ENCODE results near the gene HAPSTR1. TPM values are rescaled to one million over a fixed set of nuclear protein-coding genes. Genes with fewer than 3 reads are reported as not detected.

The HAPSTR1 gene
- polyA plus RNA-seq, 2 donors: 11.4 to 14.2 TPM

DNA sequence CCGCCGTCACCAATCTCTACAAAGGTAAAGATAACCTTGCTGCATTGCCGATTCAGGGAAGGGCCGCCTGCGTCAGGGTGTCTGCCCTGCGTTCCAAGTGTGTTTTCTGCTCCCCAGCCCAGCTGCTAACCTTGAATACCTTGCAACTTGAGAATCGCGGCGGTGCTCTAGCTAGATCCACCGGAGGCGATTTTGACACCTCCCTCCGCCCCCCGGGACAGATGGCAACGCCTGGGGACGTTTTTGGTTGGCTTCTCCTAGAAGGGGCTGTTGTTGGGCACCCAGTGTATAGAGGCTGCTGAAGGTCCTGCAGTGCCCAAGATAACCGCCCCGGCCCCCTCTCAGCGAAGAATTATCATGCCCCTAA, 1.5 kb downstream of the HAPSTR1 start:
- H3K4me3 ChIP-seq (ENCODE audit: low read depth in 1 of 2, low read length in 2 of 2): peak overlapping the region; percentile 95 to 99
- H3K4me1 ChIP-seq (ENCODE audit: control insufficient read depth in 2 of 2, insufficient read depth in 2 of 2, low read length in 1 of 2): peaks cover 0 to 10% of the 10 kb centered on the region in 2 donors
- peak overlapping the region; percentile 97 to 99 for H3K27ac ChIP-seq (ENCODE audit: low read depth in 2 of 2, low read length in 1 of 2)
- H3K9me3 ChIP-seq (ENCODE audit: control insufficient read depth in 2 of 2, insufficient read depth in 1 of 2, low read depth in 1 of 2, low read length in 1 of 2): no peaks in the 10 kb centered on the region
- H3K36me3 ChIP-seq (ENCODE audit: control insufficient read depth in 2 of 2, insufficient read depth in 2 of 2, low read length in 1 of 2): peaks cover 3 to 4% of the 10 kb centered on the region in 2 donors
- H3K27me3 ChIP-seq (ENCODE audit: control insufficient read depth in 1 of 2, insufficient read depth in 2 of 2, low read length in 2 of 2): no peaks in the 10 kb centered on the region
- 2% methylated on average over 18 of the region's 18 CpGs for WGBS, 2 donors

DNA sequence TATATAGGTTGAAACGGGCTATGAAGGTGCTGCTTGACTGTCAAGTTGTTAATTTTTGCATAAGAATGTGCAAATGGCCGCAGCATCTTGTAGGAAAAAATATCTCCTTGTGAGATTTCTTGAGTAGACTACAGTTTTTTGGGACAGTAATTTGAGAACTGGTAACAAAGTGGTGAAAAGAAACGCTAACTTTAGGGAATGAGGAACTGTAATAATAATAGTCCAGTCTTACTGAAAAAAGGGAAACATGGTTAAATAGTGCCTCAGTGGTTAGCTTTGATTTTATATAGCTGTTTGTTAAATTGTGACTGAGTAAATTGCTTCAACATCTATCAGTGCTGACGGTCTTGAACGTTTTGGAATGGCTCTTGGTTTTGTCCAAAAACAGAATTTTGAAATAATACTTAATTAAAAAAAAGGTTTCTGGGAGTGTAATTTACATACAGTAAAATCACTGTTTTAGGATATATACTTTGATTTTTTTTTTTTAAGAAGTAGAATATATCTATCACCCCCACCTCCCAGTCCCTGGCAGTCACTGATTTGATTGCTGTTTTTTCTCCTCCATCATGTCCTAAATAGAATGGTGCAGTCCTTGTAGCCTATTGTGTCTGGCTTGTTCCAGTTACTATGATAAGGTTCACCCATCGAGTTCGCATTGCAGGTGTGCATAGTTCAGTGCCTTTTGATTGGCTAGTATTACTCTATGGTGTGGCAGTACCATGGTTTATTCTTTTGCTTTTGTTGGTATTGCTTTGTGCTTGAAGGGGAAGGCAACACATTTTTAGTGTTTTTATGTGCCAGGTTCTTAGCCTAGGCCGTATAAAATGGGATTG, 2.8 kb downstream of the HAPSTR1 start:
- peaks cover 0 to 14% of the 10 kb centered on the region in 2 donors for H3K4me1 ChIP-seq (ENCODE audit: control insufficient read depth in 2 of 2, insufficient read depth in 2 of 2, low read length in 1 of 2)
- H3K27ac ChIP-seq (ENCODE audit: low read depth in 2 of 2, low read length in 1 of 2): peak overlapping the region in 1 of 2 donors; percentile 26
- WGBS, 2 donors: 19 to 22% methylated on average over 8 of the region's 8 CpGs
- H3K27me3 ChIP-seq (ENCODE audit: control insufficient read depth in 1 of 2, insufficient read depth in 2 of 2, low read length in 2 of 2): no peaks in the 10 kb centered on the region
- H3K4me3 ChIP-seq (ENCODE audit: low read depth in 1 of 2, low read length in 2 of 2): peak overlapping the region in 1 of 2 donors; percentile 95
- H3K36me3 ChIP-seq (ENCODE audit: control insufficient read depth in 2 of 2, insufficient read depth in 2 of 2, low read length in 1 of 2): peaks cover 3 to 4% of the 10 kb centered on the region in 2 donors
- no peaks in the 10 kb centered on the region for H3K9me3 ChIP-seq (ENCODE audit: control insufficient read depth in 2 of 2, insufficient read depth in 1 of 2, low read depth in 1 of 2, low read length in 1 of 2)

DNA sequence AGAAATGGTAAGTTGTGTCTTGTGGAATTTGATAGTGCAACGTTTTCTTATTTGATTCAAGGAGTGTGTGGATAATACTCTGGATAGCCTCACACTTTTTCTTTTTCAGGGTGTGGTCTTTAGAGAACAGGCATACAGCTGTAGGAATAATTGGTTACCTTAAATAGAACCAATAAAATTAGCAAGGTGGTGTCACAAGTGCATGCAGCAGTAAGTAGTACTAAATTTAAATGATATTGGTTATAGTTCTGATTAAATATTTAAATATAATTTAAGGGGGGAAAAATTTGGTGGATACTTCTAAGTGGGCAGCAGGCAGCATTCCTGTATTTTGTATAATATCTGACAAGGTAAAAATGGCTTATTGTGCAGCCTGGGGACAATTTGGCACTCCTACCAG, 3.7 kb downstream of the HAPSTR1 start:
- Histone ChIP-seq H3K27ac (ENCODE audit: low read depth in 2 of 2, low read length in 1 of 2) (no peak overlapping the region), H3K4me1 (ENCODE audit: control insufficient read depth in 2 of 2, insufficient read depth in 2 of 2, low read length in 1 of 2) (peaks cover 0 to 17% of the 10 kb centered on the region in 2 donors), H3K4me3 (ENCODE audit: low read depth in 1 of 2, low read length in 2 of 2) (peak overlapping the region in 1 of 2 donors; percentile 95), H3K9me3 (ENCODE audit: control insufficient read depth in 2 of 2, insufficient read depth in 1 of 2, low read depth in 1 of 2, low read length in 1 of 2) (no peaks in the 10 kb centered on the region), H3K36me3 (ENCODE audit: control insufficient read depth in 2 of 2, insufficient read depth in 2 of 2, low read length in 1 of 2) (peaks cover 3 to 4% of the 10 kb centered on the region in 2 donors), H3K27me3 (ENCODE audit: control insufficient read depth in 1 of 2, insufficient read depth in 2 of 2, low read length in 2 of 2) (no peaks in the 10 kb centered on the region)
- WGBS, 2 donors: 2 to 8% methylated on average over 1 of the region's 1 CpG

DNA sequence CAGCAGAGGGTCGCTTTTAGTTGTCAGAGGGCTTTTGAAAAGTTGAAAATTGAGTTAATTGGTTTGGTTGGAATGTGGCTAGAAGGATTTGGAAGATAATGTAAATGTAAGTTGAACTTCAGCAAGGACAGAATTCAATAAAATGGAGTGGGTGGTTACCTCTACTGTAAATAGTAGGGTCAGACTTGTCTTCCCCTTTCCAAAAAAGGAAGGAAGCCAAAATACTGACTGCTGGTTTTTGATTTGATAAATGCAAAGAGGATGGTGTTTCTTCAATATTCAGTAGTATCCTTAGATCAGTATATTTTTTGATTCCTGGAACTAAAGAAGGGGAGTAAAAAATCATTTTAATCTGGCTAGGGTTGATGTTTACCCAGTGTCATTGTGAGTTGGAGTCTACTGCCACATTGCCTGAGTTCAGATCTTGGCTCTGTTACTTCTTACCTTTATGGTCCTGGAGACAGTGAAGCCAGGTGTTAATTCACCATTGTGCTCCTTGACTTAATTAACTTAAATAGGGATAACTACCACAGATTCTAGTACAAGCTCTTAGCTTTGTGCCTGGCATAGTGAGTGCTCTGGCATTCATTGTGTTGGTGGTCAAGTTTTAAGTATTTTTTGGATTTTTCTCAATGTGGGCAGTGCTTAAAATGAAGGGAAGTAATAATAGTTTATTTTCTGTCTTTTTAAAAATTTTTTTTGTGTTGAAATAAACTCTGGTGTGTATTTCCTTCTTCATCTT, 4.4 kb downstream of the HAPSTR1 start:
- 26 to 79% methylated on average over 1 of the region's 1 CpG for WGBS, 2 donors
- Histone ChIP-seq H3K36me3 (ENCODE audit: control insufficient read depth in 2 of 2, insufficient read depth in 2 of 2, low read length in 1 of 2) (peaks cover 3 to 4% of the 10 kb centered on the region in 2 donors), H3K27me3 (ENCODE audit: control insufficient read depth in 1 of 2, insufficient read depth in 2 of 2, low read length in 2 of 2) (no peaks in the 10 kb centered on the region), H3K9me3 (ENCODE audit: control insufficient read depth in 2 of 2, insufficient read depth in 1 of 2, low read depth in 1 of 2, low read length in 1 of 2) (no peaks in the 10 kb centered on the region), H3K4me3 (ENCODE audit: low read depth in 1 of 2, low read length in 2 of 2) (peak overlapping the region in 1 of 2 donors; percentile 95), H3K27ac (ENCODE audit: low read depth in 2 of 2, low read length in 1 of 2) (no peak overlapping the region), H3K4me1 (ENCODE audit: control insufficient read depth in 2 of 2, insufficient read depth in 2 of 2, low read length in 1 of 2) (peaks cover 0 to 19% of the 10 kb centered on the region in 2 donors)

- H3K4me3 ChIP-seq (ENCODE audit: low read depth in 1 of 2, low read length in 2 of 2): no peak overlapping the region
- H3K36me3 ChIP-seq (ENCODE audit: control insufficient read depth in 2 of 2, insufficient read depth in 2 of 2, low read length in 1 of 2): peaks cover 3 to 4% of the 10 kb centered on the region in 2 donors
- 43 to 55% methylated on average over 2 of the region's 2 CpGs for WGBS, 2 donors
- H3K27me3 ChIP-seq (ENCODE audit: control insufficient read depth in 1 of 2, insufficient read depth in 2 of 2, low read length in 2 of 2): no peaks in the 10 kb centered on the region
- H3K9me3 ChIP-seq (ENCODE audit: control insufficient read depth in 2 of 2, insufficient read depth in 1 of 2, low read depth in 1 of 2, low read length in 1 of 2): no peaks in the 10 kb centered on the region
- no peak overlapping the region for H3K27ac ChIP-seq (ENCODE audit: low read depth in 2 of 2, low read length in 1 of 2)
- peaks cover 0 to 19% of the 10 kb centered on the region in 2 donors for H3K4me1 ChIP-seq (ENCODE audit: control insufficient read depth in 2 of 2, insufficient read depth in 2 of 2, low read length in 1 of 2)
Measured at GRCh38 chr16:9096416-9096952, 5.0 kb downstream of the HAPSTR1 start.

DNA sequence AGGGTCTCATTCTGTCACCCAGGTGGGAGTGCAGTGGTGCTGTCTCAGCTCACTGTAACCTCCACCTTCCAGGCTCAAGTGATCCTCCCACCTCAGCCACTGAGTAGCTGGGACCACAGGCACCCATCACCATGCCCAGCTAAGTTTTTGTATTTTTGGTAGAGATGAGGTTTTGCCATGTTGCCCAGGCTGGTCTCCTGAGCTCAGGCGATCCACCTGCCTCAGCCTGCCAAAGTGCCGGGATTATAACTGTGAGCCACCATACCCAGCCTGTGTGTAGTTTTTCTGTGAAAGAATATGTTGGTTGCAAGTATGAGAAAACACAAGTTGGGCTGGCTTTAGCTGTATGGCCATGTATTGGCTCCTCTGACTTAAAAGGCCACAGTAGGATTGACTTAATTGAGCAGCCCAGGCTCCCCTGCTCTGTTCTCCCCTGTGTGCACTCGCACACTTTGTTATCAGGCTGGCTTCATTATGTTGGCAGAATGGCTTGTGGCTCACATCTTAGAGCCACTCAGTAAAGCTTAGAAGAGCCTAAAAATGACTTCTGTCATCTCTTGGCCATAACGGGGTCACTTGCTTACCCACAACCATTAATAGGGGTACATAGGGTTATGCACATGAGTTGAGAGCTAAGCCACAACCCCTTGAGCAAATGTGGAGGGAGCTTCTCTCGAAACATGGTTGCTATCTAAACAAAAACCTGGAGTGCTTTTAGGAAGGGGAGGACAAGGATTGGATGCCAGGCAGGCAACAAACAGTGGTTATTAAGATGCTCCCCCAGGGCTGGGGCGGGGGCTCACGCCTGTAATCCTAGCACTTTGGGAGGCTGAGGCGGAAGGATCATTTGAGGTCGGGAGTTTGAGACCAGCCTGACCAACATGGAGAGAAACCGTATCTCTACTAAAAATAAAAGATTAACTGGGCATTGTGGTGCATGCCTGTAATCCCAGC, 6.1 kb downstream of the HAPSTR1 start:
- Histone ChIP-seq H3K9me3 (ENCODE audit: control insufficient read depth in 2 of 2, insufficient read depth in 1 of 2, low read depth in 1 of 2, low read length in 1 of 2) (no peaks in the 10 kb centered on the region), H3K4me3 (ENCODE audit: low read depth in 1 of 2, low read length in 2 of 2) (peak overlapping the region in 1 of 2 donors; percentile 15), H3K27ac (ENCODE audit: low read depth in 2 of 2, low read length in 1 of 2) (no peak overlapping the region), H3K4me1 (ENCODE audit: control insufficient read depth in 2 of 2, insufficient read depth in 2 of 2, low read length in 1 of 2) (peaks cover 0 to 19% of the 10 kb centered on the region in 2 donors), H3K36me3 (ENCODE audit: control insufficient read depth in 2 of 2, insufficient read depth in 2 of 2, low read length in 1 of 2) (peaks cover 3 to 4% of the 10 kb centered on the region in 2 donors), H3K27me3 (ENCODE audit: control insufficient read depth in 1 of 2, insufficient read depth in 2 of 2, low read length in 2 of 2) (no peaks in the 10 kb centered on the region)
- WGBS, 2 donors: 66 to 69% methylated on average over 10 of the region's 10 CpGs

- Histone ChIP-seq H3K27ac (ENCODE audit: low read depth in 2 of 2, low read length in 1 of 2) (peak overlapping the region in 1 of 2 donors; percentile 52), H3K27me3 (ENCODE audit: control insufficient read depth in 1 of 2, insufficient read depth in 2 of 2, low read length in 2 of 2) (no peaks in the 10 kb centered on the region), H3K9me3 (ENCODE audit: control insufficient read depth in 2 of 2, insufficient read depth in 1 of 2, low read depth in 1 of 2, low read length in 1 of 2) (no peaks in the 10 kb centered on the region), H3K4me1 (ENCODE audit: control insufficient read depth in 2 of 2, insufficient read depth in 2 of 2, low read length in 1 of 2) (peaks cover 0 to 19% of the 10 kb centered on the region in 2 donors), H3K4me3 (ENCODE audit: low read depth in 1 of 2, low read length in 2 of 2) (no peak overlapping the region), H3K36me3 (ENCODE audit: control insufficient read depth in 2 of 2, insufficient read depth in 2 of 2, low read length in 1 of 2) (peaks cover 4% of the 10 kb centered on the region in 2 donors)
- 30 to 33% methylated on average over 4 of the region's 4 CpGs for WGBS, 2 donors
Measured at GRCh38 chr16:9098377-9099090, 7.1 kb downstream of the HAPSTR1 start.

DNA sequence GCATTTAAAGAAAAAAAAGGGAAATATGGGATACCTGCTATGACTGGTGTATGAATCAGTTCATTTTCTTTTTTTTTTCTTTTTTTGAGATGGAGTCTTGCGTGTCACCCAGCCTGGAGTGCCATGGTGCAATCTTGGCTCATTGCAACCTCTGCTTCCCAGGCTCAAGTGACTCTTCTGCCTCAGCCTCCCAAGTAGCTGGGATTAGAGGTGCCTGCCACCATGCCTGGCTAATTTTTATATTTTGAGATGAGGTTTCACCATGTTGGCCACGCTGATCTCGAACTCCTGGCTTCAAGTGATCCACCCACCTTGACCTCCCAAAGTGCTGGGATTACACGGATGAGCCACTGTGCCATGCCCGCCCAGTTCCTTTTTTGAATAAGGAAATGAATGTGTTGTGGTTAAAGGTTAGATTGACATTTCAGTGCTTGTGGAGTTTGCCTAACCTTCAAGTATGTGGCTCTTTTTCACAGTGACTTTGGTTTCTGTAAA, 7.7 kb downstream of the HAPSTR1 start:
- H3K4me3 ChIP-seq (ENCODE audit: low read depth in 1 of 2, low read length in 2 of 2): no peak overlapping the region
- H3K36me3 ChIP-seq (ENCODE audit: control insufficient read depth in 2 of 2, insufficient read depth in 2 of 2, low read length in 1 of 2): peaks cover 4 to 8% of the 10 kb centered on the region in 2 donors
- 33 to 36% methylated on average over 5 of the region's 5 CpGs for WGBS, 2 donors
- no peaks in the 10 kb centered on the region for H3K9me3 ChIP-seq (ENCODE audit: control insufficient read depth in 2 of 2, insufficient read depth in 1 of 2, low read depth in 1 of 2, low read length in 1 of 2)
- H3K27ac ChIP-seq (ENCODE audit: low read depth in 2 of 2, low read length in 1 of 2): peak overlapping the region; percentile 30 to 76
- H3K27me3 ChIP-seq (ENCODE audit: control insufficient read depth in 1 of 2, insufficient read depth in 2 of 2, low read length in 2 of 2): no peaks in the 10 kb centered on the region
- peaks cover 0 to 23% of the 10 kb centered on the region in 2 donors for H3K4me1 ChIP-seq (ENCODE audit: control insufficient read depth in 2 of 2, insufficient read depth in 2 of 2, low read length in 1 of 2)
